ENCODE results near the gene MMP26.

Gene MMP26

DNA sequence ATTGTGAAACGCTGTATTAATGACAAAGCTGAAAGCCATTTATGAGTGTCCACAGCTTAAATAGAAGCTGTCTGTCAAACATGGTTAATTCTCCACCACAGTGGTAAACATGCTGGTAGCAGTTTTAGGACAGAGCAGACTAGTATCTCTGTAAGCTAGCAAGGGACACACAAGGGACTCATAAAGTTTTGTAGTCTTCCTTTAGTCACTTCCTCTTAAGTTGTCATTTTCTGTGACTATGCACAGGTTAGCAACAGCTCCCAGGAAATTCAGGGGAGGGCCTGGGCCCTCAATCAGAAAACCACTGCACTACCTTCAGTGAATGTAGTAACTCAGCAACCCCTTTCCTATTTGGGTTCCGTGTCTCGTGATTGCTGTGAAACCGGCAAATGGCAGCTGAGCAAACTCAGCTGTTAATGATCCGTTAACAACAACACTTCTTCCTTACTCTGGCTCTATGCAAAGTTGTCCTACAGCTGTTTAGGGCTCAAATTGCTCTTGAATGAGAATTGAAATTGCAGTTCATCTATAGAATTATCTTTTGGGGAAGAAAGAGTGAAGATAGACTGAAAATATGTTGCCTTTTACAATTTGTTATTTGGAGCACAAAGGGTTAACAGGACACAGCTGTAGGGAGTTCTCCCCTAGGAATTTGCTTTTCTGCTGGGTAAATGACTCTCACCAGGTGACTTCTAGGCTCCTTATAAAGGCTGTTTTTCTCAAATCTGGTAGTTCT, at the start of gene MMP26:
TSS of gene MMP26 (plus strand) at position 731 of the 736 bp plus-strand sequence.
- CTCF ChIA-PET: no interaction called here
- no peak for DNase-seq (ENCODE audit: extremely low spot score)

DNA sequence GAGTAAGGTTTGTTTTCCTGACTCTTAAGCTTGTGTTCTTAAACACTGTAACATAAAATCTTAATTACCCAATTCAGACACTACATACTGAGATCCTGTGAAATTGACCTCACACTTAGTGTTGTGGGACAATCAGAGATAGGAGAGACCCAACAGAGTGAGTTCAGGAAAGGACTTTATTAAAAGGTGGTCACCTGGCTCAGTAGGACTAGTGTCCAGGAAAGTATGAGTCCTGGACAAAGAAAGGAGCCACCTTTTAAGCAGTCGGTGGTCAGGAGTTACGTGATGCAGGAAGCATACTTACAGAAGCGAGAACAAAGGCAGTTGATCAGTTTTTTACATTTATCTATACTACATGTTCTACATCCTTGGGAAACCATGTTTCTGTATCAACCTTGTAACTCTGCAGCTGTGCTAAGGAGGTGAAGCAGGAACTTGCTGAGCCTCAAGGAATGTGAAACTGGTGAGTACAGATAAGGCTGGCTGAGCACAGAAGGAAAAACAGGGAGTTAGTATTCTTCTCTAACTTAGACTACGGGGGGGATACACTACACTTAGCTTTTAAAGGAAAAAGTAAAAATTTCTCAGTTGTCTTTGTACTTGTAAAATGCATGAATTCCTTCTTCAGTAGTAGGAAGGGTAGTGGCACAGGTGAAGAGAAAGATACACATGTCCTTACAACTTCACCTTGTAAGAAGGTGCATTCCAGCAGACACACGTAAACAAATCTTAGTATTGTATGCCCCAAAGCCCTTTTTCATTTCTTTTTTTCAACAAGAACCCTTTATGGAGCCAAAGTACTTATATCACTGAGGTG, 45.7 kb upstream of the MMP26 start:
- DNase-seq (ENCODE audit: extremely low spot score): no peak
- POLR2A ChIA-PET: no interaction called here
- CTCF ChIA-PET: no interaction called here
- TF ChIP-seq TARDBP (IDR thresholded peaks at IDR 0.05) (no peak), L3MBTL2 (conservative IDR thresholded peaks at IDR 0.05) (no peak), FOXK2 (IDR thresholded peaks at IDR 0.05) (no peak), HDGF (IDR thresholded peaks at IDR 0.05; ENCODE audit: borderline replicate concordance) (no peak), SUZ12 (IDR thresholded peaks at IDR 0.05) (no peak), CTBP1 (IDR thresholded peaks at IDR 0.05; ENCODE audit: borderline replicate concordance) (no peak), FOXA1 (IDR thresholded peaks at IDR 0.05) (no peak), FOXM1 (IDR thresholded peaks at IDR 0.05; ENCODE audit: borderline replicate concordance) (no peak), ELF4 (IDR thresholded peaks at IDR 0.05) (no peak), ARNT (IDR thresholded peaks at IDR 0.05) (no peak), ZNF384 (IDR thresholded peaks at IDR 0.05) (no peak), BHLHE40 (IDR thresholded peaks at IDR 0.05; ENCODE audit: borderline replicate concordance) (no peak), NFRKB (IDR thresholded peaks at IDR 0.05) (no peak), LEF1 (IDR thresholded peaks at IDR 0.05; ENCODE audit: borderline replicate concordance) (no peak), SP1 (IDR thresholded peaks at IDR 0.05) (no peak)
- TF ChIP-seq, protein P1, sequence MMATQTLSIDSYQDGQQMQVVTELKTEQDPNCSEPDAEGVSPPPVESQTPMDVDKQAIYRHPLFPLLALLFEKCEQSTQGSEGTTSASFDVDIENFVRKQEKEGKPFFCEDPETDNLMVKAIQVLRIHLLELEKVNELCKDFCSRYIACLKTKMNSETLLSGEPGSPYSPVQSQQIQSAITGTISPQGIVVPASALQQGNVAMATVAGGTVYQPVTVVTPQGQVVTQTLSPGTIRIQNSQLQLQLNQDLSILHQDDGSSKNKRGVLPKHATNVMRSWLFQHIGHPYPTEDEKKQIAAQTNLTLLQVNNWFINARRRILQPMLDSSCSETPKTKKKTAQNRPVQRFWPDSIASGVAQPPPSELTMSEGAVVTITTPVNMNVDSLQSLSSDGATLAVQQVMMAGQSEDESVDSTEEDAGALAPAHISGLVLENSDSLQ (IDR thresholded peaks at IDR 0.05): no peak

More for the DNA sequence above, at the start of gene MMP26:
- POLR2A ChIA-PET: no interaction called here
- TF ChIP-seq, protein P1 (IDR thresholded peaks at IDR 0.05): no peak
- no peak for TF ChIP-seq ARNT (IDR thresholded peaks at IDR 0.05)
- TF ChIP-seq SUZ12 (IDR thresholded peaks at IDR 0.05): no peak
- TF ChIP-seq ELF4 (IDR thresholded peaks at IDR 0.05): no peak
- no peak for TF ChIP-seq FOXA1 (IDR thresholded peaks at IDR 0.05)
- TF ChIP-seq SP1 (IDR thresholded peaks at IDR 0.05): no peak
- TF ChIP-seq FOXM1 (IDR thresholded peaks at IDR 0.05; ENCODE audit: borderline replicate concordance): no peak
- TF ChIP-seq LEF1 (IDR thresholded peaks at IDR 0.05; ENCODE audit: borderline replicate concordance): no peak
- TF ChIP-seq CTBP1 (IDR thresholded peaks at IDR 0.05; ENCODE audit: borderline replicate concordance): no peak
- no peak for TF ChIP-seq HDGF (IDR thresholded peaks at IDR 0.05; ENCODE audit: borderline replicate concordance)
- TF ChIP-seq TARDBP (IDR thresholded peaks at IDR 0.05): no peak
- no peak for TF ChIP-seq BHLHE40 (IDR thresholded peaks at IDR 0.05; ENCODE audit: borderline replicate concordance)
- TF ChIP-seq ZNF384 (IDR thresholded peaks at IDR 0.05): no peak
- no peak for TF ChIP-seq L3MBTL2 (conservative IDR thresholded peaks at IDR 0.05)
- no peak for TF ChIP-seq NFRKB (IDR thresholded peaks at IDR 0.05)

DNA sequence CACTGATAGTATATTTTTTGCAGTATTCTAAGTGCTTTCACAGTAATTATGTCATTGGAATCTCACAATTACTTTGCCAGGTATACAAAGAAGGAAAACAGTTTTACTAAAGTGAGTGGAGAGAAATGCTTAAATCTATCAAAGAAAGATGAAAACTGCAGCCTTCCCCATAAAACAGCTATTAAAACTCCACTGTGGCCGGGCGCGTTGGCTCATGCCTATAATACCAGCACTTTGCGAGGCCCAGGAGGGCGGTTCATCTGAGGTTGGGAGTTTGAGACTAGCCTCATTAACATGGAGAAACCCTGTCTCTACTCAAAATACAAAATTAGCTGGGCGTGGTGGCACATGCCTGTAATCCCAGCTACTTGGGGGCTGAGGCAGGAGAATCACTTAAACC, 41.7 kb upstream of the MMP26 start:
- ChIA-PET POLR2A (no interaction called here), CTCF (no interaction called here)
- no peak for TF ChIP-seq BHLHE40 (IDR thresholded peaks at IDR 0.05; ENCODE audit: borderline replicate concordance)
- no peak for TF ChIP-seq CTBP1 (IDR thresholded peaks at IDR 0.05; ENCODE audit: borderline replicate concordance)
- TF ChIP-seq LEF1 (IDR thresholded peaks at IDR 0.05; ENCODE audit: borderline replicate concordance): no peak
- no peak for TF ChIP-seq L3MBTL2 (conservative IDR thresholded peaks at IDR 0.05)
- TF ChIP-seq SP1 (IDR thresholded peaks at IDR 0.05): no peak
- TF ChIP-seq TARDBP (IDR thresholded peaks at IDR 0.05): no peak
- no peak for TF ChIP-seq ELF4 (IDR thresholded peaks at IDR 0.05)
- no peak for TF ChIP-seq SUZ12 (IDR thresholded peaks at IDR 0.05)
- DNase-seq (ENCODE audit: extremely low spot score): no peak

DNA sequence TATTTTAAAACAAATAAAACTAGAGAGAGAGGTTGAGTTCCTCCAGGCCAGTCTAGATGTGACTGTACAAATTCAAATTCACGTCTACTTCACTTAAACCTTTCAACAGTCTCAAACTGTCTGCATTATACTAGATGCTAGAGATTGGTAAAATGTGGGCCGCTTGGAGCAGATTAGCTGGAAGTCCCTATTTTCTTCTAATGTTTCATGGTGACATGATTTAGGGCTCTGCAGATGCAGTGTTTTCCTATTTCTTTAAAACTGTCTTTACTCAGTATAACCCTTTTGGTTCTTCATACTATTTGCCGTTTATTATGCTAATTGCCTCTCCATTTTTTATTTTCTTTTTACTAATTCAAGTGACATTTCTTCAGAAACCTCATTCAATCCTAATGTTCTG, 40.4 kb upstream of the MMP26 start:
- ChIA-PET CTCF (interaction anchor here (0.8 kb wide), 1 partner anchor 86 kb away, joined by 6 read pairs; no protein-coding TSS in a partner anchor), POLR2A (no interaction called here)
- no peak for DNase-seq (ENCODE audit: extremely low spot score)
- TF ChIP-seq FOXA1 (IDR thresholded peaks at IDR 0.05) (no peak), L3MBTL2 (conservative IDR thresholded peaks at IDR 0.05) (no peak), SUZ12 (IDR thresholded peaks at IDR 0.05) (no peak), HDGF (IDR thresholded peaks at IDR 0.05; ENCODE audit: borderline replicate concordance) (no peak), FOXM1 (IDR thresholded peaks at IDR 0.05; ENCODE audit: borderline replicate concordance) (no peak), TARDBP (IDR thresholded peaks at IDR 0.05) (no peak), NFRKB (IDR thresholded peaks at IDR 0.05) (no peak), ELF4 (IDR thresholded peaks at IDR 0.05) (no peak), CTBP1 (IDR thresholded peaks at IDR 0.05; ENCODE audit: borderline replicate concordance) (no peak)
- TF ChIP-seq, protein P1 (IDR thresholded peaks at IDR 0.05): no peak

DNA sequence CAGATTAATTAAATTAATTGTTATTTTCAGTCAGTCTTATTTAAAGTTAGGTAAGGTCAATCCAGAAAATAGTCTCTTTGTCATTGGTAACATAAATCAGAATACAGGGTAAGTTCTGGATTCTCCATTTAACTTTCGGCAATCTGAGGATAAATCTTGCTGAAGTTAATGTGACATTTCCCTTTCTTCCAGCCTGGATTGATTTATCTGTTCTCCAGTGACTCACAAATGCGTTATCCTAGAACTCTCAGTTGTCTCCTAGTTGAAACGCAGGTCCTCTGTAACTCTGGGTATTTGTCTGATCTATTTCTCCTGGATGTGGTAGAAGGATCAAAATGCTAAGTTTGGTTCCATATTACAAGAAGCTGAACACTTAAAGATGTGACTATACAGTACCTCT, 39.8 kb upstream of the MMP26 start:
- no peak for DNase-seq (ENCODE audit: extremely low spot score)
- ChIA-PET CTCF (no interaction called here), POLR2A (no interaction called here)
- TF ChIP-seq L3MBTL2 (conservative IDR thresholded peaks at IDR 0.05) (no peak), LEF1 (IDR thresholded peaks at IDR 0.05; ENCODE audit: borderline replicate concordance) (no peak), SP1 (IDR thresholded peaks at IDR 0.05) (no peak), FOXA1 (IDR thresholded peaks at IDR 0.05) (no peak), BHLHE40 (IDR thresholded peaks at IDR 0.05; ENCODE audit: borderline replicate concordance) (no peak)

Measured in HEK293T (cell line).